ENCODE measurements around the gene SLC6A13.

The SLC6A13 gene

GRCh38 chr12:176321-177181 is 86.1 kb downstream of the SLC6A13 start:
- no peak for DNase-seq

DNA sequence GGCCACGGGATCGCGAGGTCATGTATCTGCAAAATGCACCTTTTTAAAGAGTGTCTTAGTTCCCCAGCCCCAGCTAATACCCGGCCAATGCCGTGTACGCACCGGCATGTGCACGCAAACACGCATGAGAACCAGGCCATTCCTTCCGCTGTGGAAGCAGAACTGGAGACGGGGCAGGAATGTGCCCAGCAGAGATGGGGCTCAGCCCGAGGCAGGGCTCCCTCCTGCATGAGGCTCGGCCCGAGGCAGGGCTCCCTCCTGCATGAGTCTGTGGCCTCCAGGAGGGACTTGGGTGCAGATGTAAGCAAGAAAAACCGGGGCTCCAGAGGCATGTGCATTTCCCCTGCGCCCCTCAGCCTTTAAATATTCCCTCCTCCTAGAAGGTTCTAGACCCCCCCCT is 86.9 kb downstream of the SLC6A13 start:
- no peak for DNase-seq

- DNase-seq = no peak
These were observed 87.4 kb downstream of the SLC6A13 start for GRCh38 chr12:175250-175649.

DNA sequence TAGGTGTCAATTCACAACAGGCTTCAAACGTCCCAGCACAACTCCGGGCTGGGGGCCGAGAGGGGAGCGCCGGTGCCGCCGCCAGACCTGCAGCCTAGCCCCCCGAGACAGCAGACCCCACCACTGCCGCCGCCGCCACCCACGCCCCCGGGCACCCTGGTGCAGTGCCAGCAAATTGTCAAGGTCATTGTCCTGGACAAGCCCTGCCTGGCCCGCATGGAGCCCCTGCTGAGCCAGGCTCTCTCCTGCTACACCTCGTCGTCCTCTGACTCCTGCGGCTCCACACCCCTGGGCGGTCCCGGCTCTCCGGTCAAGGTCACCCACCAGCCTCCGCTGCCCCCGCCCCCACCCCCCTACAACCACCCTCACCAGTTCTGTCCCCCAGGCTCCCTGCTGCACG is 88.0 kb downstream of the SLC6A13 start:
- no peak for DNase-seq

- no peak for DNase-seq
These were observed 88.5 kb downstream of the SLC6A13 start for GRCh38 chr12:174124-174523.

DNA sequence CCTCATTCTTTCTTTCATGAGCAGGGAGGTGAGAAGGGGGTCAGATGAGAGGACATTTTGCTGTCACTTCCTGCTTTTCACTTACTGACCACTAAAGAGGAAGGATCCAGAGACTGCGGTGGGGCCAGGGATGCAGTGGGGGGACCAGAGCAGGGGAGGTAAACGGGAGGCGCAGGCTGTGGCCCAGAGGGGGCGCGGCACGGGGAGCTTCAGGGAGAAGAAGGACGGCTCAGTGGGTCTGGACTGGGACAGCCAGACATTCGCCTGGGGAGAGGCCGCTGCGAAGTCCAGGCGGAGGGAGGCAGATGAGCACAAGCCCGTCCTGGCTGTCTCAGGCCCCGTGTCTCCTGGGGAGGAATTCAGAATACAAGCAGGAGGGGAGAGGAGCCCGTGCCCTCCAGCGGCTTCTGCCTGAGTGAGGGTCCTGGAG is 89.9 kb downstream of the SLC6A13 start:
- no peak for DNase-seq

- DNase-seq = no peak
These were observed 90.6 kb downstream of the SLC6A13 start for GRCh38 chr12:171743-172676.

- no peak for DNase-seq
These were observed 91.4 kb downstream of the SLC6A13 start for GRCh38 chr12:171276-171675.

Data from CD4-positive, alpha-beta T cell treated with Interleukin-6 for 4 hours (primary cell).